K562 (cell line): Measurements from ENCODE around the gene ZSCAN22. TPM values are rescaled to one million over a fixed set of nuclear protein-coding genes. Genes with fewer than 3 reads are reported as not detected.

Experiments used
- ATF1 ChIP-seq, 2 experiments: fragments of 450-650 bp in 1 of 2; IDR thresholded peaks; 2 replicates each; pipeline ENCODE4 v1.6.1; 2016; ENCODE audit warnings: missing compliant biosample characterization in 1 of 2, missing genetic modification characterization in 1 of 2
- CSDE1 ChIP-seq, 2 experiments: fragments of 450-650 bp; IDR thresholded peaks; 2 replicates each; pipeline ENCODE4 v1.6.1; 2016; ENCODE audit warnings: mild to moderate bottlenecking in 1 of 2
- MECOM ChIP-seq: fragments of 250-450 bp; sonication (Bioruptor Pico); IDR thresholded peaks from 2 replicates; pipeline ENCODE4 v1.8.0; 2022; ENCODE audit warnings: inconsistent platforms
- NFE2L1 ChIP-seq: fragments of 450-650 bp; IDR thresholded peaks from 2 replicates; pipeline ENCODE4 v1.6.1; 2016; ENCODE audit warnings: missing genetic modification characterization, low read depth, mild to moderate bottlenecking, missing compliant biosample characterization, moderate library complexity, borderline replicate concordance
- SMARCA5 ChIP-seq: fragments of 450-650 bp; IDR thresholded peaks from 2 replicates; pipeline ENCODE4 v1.6.1; 2016
- ZNF79 ChIP-seq: fragments of 250-450 bp; sonication (Bioruptor Pico); IDR thresholded peaks from 2 replicates; pipeline ENCODE4 v1.4.0; 2020; ENCODE audit warnings: low read depth, mild to moderate bottlenecking, moderate library complexity
- polyA plus RNA-seq, 8 experiments: library from polyadenylated mRNA; depleted of rRNA in 4 of 8; stranded (reverse) in 5 of 8; unstranded in 3 of 8; fragments of >200 nt; fragmentation: Nextera tagmentation in 2 of 8; fragmentation: Illumina TruSeq in 1 of 8; extraction: Ambion mirVana in 2 of 8; extraction: Trizol in 1 of 8; gene quantifications; 2 replicates each; pipeline versions ENCODE4 v1.2.1 to v1.2.3, GENCODE V29; 2011 to 2014; ENCODE audit warnings: inconsistent platforms in 1 of 8, missing spikeins in 1 of 8
- total RNA-seq, 7 experiments: library from RNA; depleted of rRNA in 6 of 7; stranded (reverse); fragments of >200 nt in 6 of 7; fragmentation: Illumina TruSeq in 2 of 7; extraction: Trizol in 2 of 7; gene quantifications; 2 replicates each; pipeline versions ENCODE4 v1.2.1 to v1.2.3, GENCODE V29; 2011 to 2021; ENCODE audit warnings: low replicate concordance in 1 of 7
- TF ChIP-seq, protein P1 (sequence below): fragments of 250-450 bp; sonication (Bioruptor Pico); IDR thresholded peaks from 2 replicates; pipeline ENCODE4 v1.5.1; 2021; ENCODE audit warnings: mild to moderate bottlenecking
- TF ChIP-seq, protein P2 (sequence below): fragments of 250-450 bp; sonication (Bioruptor Pico); IDR thresholded peaks from 2 replicates; pipeline ENCODE4 v1.4.0; 2020; ENCODE audit warnings: mild to moderate bottlenecking, moderate library complexity
- TF ChIP-seq, protein P3 (sequence below), 2 experiments: fragments of 450-650 bp in 1 of 2; sonication (generic) in 1 of 2; formaldehyde crosslinking in 1 of 2; IDR thresholded peaks; 2 replicates each; pipeline versions ENCODE4 v1.7.1 to v1.9.0; 2016 to 2022; ENCODE audit warnings: inconsistent platforms in 1 of 2, mild to moderate bottlenecking in 1 of 2, missing genetic modification reagents in 1 of 2
- TF ChIP-seq, protein P4 (sequence below), 2 experiments: fragments of 450-650 bp; conservative IDR thresholded peaks; 2 replicates each; pipeline ENCODE4 v1.6.1; 2017; ENCODE audit warnings: mild to moderate bottlenecking in 2 of 2, moderate library complexity in 2 of 2

ZSCAN22 gene
- total and polyA plus RNA-seq, 9 of the 15 experiments (the other 6 are each of a cell fraction or from before 2014, with no cell fraction given) = 0.98 to 5.3 (median 3.0) TPM

DNA sequence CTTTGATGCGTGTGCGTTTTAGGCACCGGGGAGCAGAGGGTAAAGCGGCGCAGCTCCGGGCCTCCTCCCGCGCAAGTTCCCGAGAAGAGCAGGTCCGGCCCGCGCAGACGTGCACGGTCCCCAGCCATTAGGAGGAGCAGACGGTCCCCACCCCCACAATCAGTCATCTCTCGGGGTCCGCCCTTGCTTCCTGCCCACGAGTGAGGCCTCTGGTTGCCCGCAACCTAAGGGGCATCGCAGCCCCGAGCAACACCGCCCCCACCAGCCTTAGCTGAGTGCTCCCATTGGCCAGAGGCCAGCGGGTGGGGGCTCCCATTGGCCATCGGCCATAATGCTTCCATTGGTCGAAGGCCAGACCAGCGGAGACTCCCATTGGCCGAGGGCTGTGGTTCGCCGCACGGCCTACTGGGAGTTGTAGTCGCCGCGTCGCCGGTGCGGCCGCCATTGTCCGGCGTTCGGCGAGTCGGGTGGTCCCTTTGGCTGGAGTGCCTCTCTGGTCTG, 48.2 kb upstream of the ZSCAN22 start, which contains the start of gene ZNF8 (continued):
- TF ChIP-seq, protein P1, sequence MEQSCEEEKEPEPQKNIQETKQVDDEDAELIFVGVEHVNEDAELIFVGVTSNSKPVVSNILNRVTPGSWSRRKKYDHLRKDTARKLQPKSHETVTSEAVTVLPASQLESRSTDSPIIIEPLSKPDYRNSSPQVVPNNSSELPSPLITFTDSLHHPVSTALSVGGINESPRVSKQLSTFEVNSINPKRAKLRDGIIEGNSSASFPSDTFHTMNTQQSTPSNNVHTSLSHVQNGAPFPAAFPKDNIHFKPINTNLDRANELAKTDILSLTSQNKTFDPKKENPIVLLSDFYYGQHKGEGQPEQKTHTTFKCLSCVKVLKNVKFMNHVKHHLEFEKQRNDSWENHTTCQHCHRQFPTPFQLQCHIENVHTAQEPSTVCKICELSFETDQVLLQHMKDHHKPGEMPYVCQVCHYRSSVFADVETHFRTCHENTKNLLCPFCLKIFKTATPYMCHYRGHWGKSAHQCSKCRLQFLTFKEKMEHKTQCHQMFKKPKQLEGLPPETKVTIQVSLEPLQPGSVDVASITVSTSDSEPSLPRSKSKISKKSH (CRISPR knock-in tag) = no peak
- no peak for TF ChIP-seq CSDE1 (IDR thresholded peaks at IDR 0.05)
- no peak for TF ChIP-seq NFE2L1 (tag)
- TF ChIP-seq, protein P2, sequence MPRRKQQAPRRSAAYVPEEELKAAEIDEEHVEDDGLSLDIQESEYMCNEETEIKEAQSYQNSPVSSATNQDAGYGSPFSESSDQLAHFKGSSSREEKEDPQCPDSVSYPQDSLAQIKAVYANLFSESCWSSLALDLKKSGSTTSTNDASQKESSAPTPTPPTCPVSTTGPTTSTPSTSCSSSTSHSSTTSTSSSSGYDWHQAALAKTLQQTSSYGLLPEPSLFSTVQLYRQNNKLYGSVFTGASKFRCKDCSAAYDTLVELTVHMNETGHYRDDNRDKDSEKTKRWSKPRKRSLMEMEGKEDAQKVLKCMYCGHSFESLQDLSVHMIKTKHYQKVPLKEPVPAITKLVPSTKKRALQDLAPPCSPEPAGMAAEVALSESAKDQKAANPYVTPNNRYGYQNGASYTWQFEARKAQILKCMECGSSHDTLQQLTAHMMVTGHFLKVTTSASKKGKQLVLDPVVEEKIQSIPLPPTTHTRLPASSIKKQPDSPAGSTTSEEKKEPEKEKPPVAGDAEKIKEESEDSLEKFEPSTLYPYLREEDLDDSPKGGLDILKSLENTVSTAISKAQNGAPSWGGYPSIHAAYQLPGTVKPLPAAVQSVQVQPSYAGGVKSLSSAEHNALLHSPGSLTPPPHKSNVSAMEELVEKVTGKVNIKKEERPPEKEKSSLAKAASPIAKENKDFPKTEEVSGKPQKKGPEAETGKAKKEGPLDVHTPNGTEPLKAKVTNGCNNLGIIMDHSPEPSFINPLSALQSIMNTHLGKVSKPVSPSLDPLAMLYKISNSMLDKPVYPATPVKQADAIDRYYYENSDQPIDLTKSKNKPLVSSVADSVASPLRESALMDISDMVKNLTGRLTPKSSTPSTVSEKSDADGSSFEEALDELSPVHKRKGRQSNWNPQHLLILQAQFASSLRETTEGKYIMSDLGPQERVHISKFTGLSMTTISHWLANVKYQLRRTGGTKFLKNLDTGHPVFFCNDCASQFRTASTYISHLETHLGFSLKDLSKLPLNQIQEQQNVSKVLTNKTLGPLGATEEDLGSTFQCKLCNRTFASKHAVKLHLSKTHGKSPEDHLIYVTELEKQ (CRISPR knock-in tag) = no peak
- no peak for TF ChIP-seq ZNF79 (CRISPR knock-in tag)
- TF ChIP-seq, protein P3, sequence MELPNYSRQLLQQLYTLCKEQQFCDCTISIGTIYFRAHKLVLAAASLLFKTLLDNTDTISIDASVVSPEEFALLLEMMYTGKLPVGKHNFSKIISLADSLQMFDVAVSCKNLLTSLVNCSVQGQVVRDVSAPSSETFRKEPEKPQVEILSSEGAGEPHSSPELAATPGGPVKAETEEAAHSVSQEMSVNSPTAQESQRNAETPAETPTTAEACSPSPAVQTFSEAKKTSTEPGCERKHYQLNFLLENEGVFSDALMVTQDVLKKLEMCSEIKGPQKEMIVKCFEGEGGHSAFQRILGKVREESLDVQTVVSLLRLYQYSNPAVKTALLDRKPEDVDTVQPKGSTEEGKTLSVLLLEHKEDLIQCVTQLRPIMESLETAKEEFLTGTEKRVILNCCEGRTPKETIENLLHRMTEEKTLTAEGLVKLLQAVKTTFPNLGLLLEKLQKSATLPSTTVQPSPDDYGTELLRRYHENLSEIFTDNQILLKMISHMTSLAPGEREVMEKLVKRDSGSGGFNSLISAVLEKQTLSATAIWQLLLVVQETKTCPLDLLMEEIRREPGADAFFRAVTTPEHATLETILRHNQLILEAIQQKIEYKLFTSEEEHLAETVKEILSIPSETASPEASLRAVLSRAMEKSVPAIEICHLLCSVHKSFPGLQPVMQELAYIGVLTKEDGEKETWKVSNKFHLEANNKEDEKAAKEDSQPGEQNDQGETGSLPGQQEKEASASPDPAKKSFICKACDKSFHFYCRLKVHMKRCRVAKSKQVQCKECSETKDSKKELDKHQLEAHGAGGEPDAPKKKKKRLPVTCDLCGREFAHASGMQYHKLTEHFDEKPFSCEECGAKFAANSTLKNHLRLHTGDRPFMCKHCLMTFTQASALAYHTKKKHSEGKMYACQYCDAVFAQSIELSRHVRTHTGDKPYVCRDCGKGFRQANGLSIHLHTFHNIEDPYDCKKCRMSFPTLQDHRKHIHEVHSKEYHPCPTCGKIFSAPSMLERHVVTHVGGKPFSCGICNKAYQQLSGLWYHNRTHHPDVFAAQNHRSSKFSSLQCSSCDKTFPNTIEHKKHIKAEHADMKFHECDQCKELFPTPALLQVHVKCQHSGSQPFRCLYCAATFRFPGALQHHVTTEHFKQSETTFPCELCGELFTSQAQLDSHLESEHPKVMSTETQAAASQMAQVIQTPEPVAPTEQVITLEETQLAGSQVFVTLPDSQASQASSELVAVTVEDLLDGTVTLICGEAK (IDR thresholded peaks at IDR 0.05) = peak; percentile 28
- TF ChIP-seq, protein P3 (CRISPR knock-in tag; IDR thresholded peaks at IDR 0.05) = no peak
- no peak for TF ChIP-seq MECOM (CRISPR knock-in tag)
- TF ChIP-seq SMARCA5 = no peak
- TF ChIP-seq ATF1 (CRISPR knock-in tag; IDR thresholded peaks at IDR 0.05) = peak; percentile 41; the same call in 1 of the 2 replicates
- peak; percentile 73 for TF ChIP-seq ATF1 (tag; IDR thresholded peaks at IDR 0.05)
- TF ChIP-seq, protein P4, sequence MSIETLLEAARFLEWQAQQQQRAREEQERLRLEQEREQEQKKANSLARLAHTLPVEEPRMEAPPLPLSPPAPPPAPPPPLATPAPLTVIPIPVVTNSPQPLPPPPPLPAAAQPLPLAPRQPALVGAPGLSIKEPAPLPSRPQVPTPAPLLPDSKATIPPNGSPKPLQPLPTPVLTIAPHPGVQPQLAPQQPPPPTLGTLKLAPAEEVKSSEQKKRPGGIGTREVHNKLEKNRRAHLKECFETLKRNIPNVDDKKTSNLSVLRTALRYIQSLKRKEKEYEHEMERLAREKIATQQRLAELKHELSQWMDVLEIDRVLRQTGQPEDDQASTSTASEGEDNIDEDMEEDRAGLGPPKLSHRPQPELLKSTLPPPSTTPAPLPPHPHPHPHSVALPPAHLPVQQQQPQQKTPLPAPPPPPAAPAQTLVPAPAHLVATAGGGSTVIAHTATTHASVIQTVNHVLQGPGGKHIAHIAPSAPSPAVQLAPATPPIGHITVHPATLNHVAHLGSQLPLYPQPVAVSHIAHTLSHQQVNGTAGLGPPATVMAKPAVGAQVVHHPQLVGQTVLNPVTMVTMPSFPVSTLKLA (conservative IDR thresholded peaks at IDR 0.05) = peak; percentile 30 to 44; a peak in 1 of 4 replicates
